ENCODE data around the gene PPP1R8. TPM values are rescaled to one million over a fixed set of nuclear protein-coding genes. Genes with fewer than 3 reads are reported as not detected.

PPP1R8 gene
- total and polyA plus RNA-seq, 2 of the 8 experiments (the other 6 are each of a cell fraction or from before 2014, with no cell fraction given) = 33.4 to 51.8 TPM

- Histone ChIP-seq H4K8ac (ENCODE audit: extremely low read depth, insufficient read depth, low read length) (no peak overlapping the region), H2BK5ac (ENCODE audit: low read depth, low read length) (no peak overlapping the region), H3K14ac (ENCODE audit: insufficient read length) (no peak overlapping the region), H3K56ac (replicated peaks; ENCODE audit: insufficient read length, low read depth, low read length) (no peak overlapping the region), H3K4me2 (ENCODE audit: insufficient read depth in 1 of 2, low read depth in 2 of 2, low read length in 2 of 2) (no peak overlapping the region), H3K79me1 (ENCODE audit: low read depth, low read length) (no peaks in the 10 kb centered on the region), H3K4ac (replicated peaks; ENCODE audit: insufficient read length, low read depth, low read length) (no peak overlapping the region), H2BK12ac (ENCODE audit: low read depth, low read length) (no peak overlapping the region), H3K9me3 (ENCODE audit: insufficient read depth in 2 of 2, low read depth in 1 of 2, low read length in 1 of 2) (no peaks in the 10 kb centered on the region), H3K27ac (ENCODE audit: low read depth, low read length) (no peak overlapping the region), H3K4me1 (replicated peaks in 1 of 4; ENCODE audit: control insufficient read depth in 3 of 4, insufficient read depth in 4 of 4, low read length in 3 of 4) (no peaks in the 10 kb centered on the region), H2AK5ac (ENCODE audit: low read depth, low read length) (no peak overlapping the region), H2BK20ac (ENCODE audit: low read length) (no peak overlapping the region), H3K23ac (ENCODE audit: insufficient read length) (no peak overlapping the region), H2BK15ac (ENCODE audit: low read length) (no peak overlapping the region), H2BK120ac (replicated peaks; ENCODE audit: low read depth, low read length) (no peak overlapping the region), H4K20me1 (replicated peaks in 1 of 2; ENCODE audit: control insufficient read depth in 1 of 2, insufficient read depth in 2 of 2, low read length in 2 of 2) (peaks cover 0 to 4% of the 10 kb centered on the region in 2 experiments), H3K18ac (ENCODE audit: extremely low read depth, low read length) (no peak overlapping the region), H3K36me3 (ENCODE audit: control insufficient read depth in 2 of 4, insufficient read depth in 4 of 4, low read length in 3 of 4) (peaks cover 24 to 67% (median 55%) of the 10 kb centered on the region in 4 experiments), H3K23me2 (ENCODE audit: low read depth, low read length) (no peaks in the 10 kb centered on the region), H3K79me2 (ENCODE audit: control insufficient read depth in 1 of 2, insufficient read depth in 2 of 2, low read length in 2 of 2) (no peaks in the 10 kb centered on the region), H2AFZ (ENCODE audit: low read length) (no peak overlapping the region), H3K9ac (replicated peaks in 1 of 4; ENCODE audit: extremely low read depth in 1 of 4, low read depth in 3 of 4, low read length in 3 of 4) (no peak overlapping the region), H4K91ac (replicated peaks; ENCODE audit: insufficient read length, low read length) (no peak overlapping the region), H3K27me3 (replicated peaks in 1 of 4; ENCODE audit: control insufficient read depth in 3 of 4, extremely low read depth in 1 of 4, insufficient read depth in 3 of 4, low read length in 3 of 4) (no peaks in the 10 kb centered on the region), H3K4me3 (ENCODE audit: extremely low read depth in 1 of 4, insufficient read depth in 2 of 4, low read depth in 3 of 4, low read length in 4 of 4) (no peak overlapping the region), H4K5ac (ENCODE audit: insufficient read length, low read depth, low read length) (no peak overlapping the region)
- CTCF ChIA-PET (ENCODE audit: partially characterized antibody) = interaction anchor here (0.5 to 1.1 kb wide), 3 partner anchors 34 to 333 kb away, joined by 3 read pairs; no protein-coding TSS in a partner anchor
- 88% methylated on average over 7 of the region's 7 CpGs; no CpG with 5 or more reads in 1 of the 2 experiments for WGBS, 2 experiments (ENCODE audit: extremely low coverage in 1 of 2, insufficient coverage in 1 of 2, insufficient read length in 1 of 2, insufficient replicate concordance in 2 of 2, low coverage in 1 of 2, low lambda C conversion rate in 2 of 2, missing lambda C conversion rate in 1 of 2)
- TF ChIP-seq BCL11A (IDR thresholded peaks at IDR 0.05; ENCODE audit: low read depth in 2 of 2, low read length in 2 of 2) = no peak
- TF ChIP-seq USF2 (IDR thresholded peaks at IDR 0.05; ENCODE audit: low read length) = no peak
- DNase-seq (ENCODE audit: low read depth in 1 of 2, low spot score in 2 of 2) = no peak
- POLR2A ChIA-PET (ENCODE audit: partially characterized antibody) = interaction anchor here (0.8 to 4.0 kb wide), 7 partner anchors 8 to 66 kb away, joined by 3 to 17 read pairs (median 4); no protein-coding TSS in a partner anchor
- no peak for FAIRE-seq
Observed at GRCh38 chr1:27891196-27891889, 60.8 kb downstream of the PPP1R8 start.

Measured in H1 (cell line).